ENCODE data around the gene ZNF770.

The ZNF770 gene

GRCh38 chr15:34993412-34993811, 5.3 kb upstream of the ZNF770 start:
- Histone ChIP-seq H3K4me1 (ENCODE audit: insufficient read depth, poor library complexity, severe bottlenecking) (peaks cover 31% of the 10 kb centered on the region), H3K4me3 (ENCODE audit: severe bottlenecking) (no peak overlapping the region), H3K27ac (ENCODE audit: poor library complexity, severe bottlenecking) (no peak overlapping the region), H3K27me3 (ENCODE audit: insufficient read depth, poor library complexity, severe bottlenecking) (no peaks in the 10 kb centered on the region), H3K9me3 (ENCODE audit: severe bottlenecking) (no peaks in the 10 kb centered on the region), H3K36me3 (ENCODE audit: low read depth) (no peaks in the 10 kb centered on the region)
- no peak for TF ChIP-seq CTCF (IDR thresholded peaks at IDR 0.05; ENCODE audit: poor library complexity, severe bottlenecking)
- no peak for DNase-seq (ENCODE audit: low spot score)
- no peak for ATAC-seq (ENCODE audit: low read depth)

- Histone ChIP-seq H3K9me3 (ENCODE audit: severe bottlenecking) (no peaks in the 10 kb centered on the region), H3K36me3 (ENCODE audit: low read depth) (peaks cover 45% of the 10 kb centered on the region), H3K27ac (ENCODE audit: poor library complexity, severe bottlenecking) (peak overlapping the region; percentile 66), H3K27me3 (ENCODE audit: insufficient read depth, poor library complexity, severe bottlenecking) (no peaks in the 10 kb centered on the region), H3K4me1 (ENCODE audit: insufficient read depth, poor library complexity, severe bottlenecking) (peaks cover 33% of the 10 kb centered on the region), H3K4me3 (ENCODE audit: severe bottlenecking) (peak overlapping the region; percentile 89)
- TF ChIP-seq CTCF (IDR thresholded peaks at IDR 0.05; ENCODE audit: poor library complexity, severe bottlenecking), result no peak
- no peak for ATAC-seq (ENCODE audit: low read depth)
- DNase-seq (ENCODE audit: low spot score), result no peak
Observed at GRCh38 chr15:34987609-34988026, 469 bp downstream of the ZNF770 start.

GRCh38 chr15:34986771-34987480, 1.2 kb downstream of the ZNF770 start:
- Histone ChIP-seq H3K27ac (ENCODE audit: poor library complexity, severe bottlenecking) (peak overlapping the region; percentile 66), H3K27me3 (ENCODE audit: insufficient read depth, poor library complexity, severe bottlenecking) (no peaks in the 10 kb centered on the region), H3K4me3 (ENCODE audit: severe bottlenecking) (peak overlapping the region; percentile 89), H3K36me3 (ENCODE audit: low read depth) (peaks cover 52% of the 10 kb centered on the region), H3K4me1 (ENCODE audit: insufficient read depth, poor library complexity, severe bottlenecking) (peaks cover 33% of the 10 kb centered on the region), H3K9me3 (ENCODE audit: severe bottlenecking) (no peaks in the 10 kb centered on the region)
- no peak for TF ChIP-seq CTCF (IDR thresholded peaks at IDR 0.05; ENCODE audit: poor library complexity, severe bottlenecking)
- DNase-seq (ENCODE audit: low spot score) (no peak), ATAC-seq (ENCODE audit: low read depth) (no peak)

GRCh38 chr15:34986326-34986725, 1.8 kb downstream of the ZNF770 start:
- peaks cover 58% of the 10 kb centered on the region for H3K36me3 ChIP-seq (ENCODE audit: low read depth)
- H3K4me1 ChIP-seq (ENCODE audit: insufficient read depth, poor library complexity, severe bottlenecking), result peaks cover 27% of the 10 kb centered on the region
- no peaks in the 10 kb centered on the region for H3K9me3 ChIP-seq (ENCODE audit: severe bottlenecking)
- H3K27me3 ChIP-seq (ENCODE audit: insufficient read depth, poor library complexity, severe bottlenecking), result no peaks in the 10 kb centered on the region
- no peak overlapping the region for H3K27ac ChIP-seq (ENCODE audit: poor library complexity, severe bottlenecking)
- TF ChIP-seq CTCF (IDR thresholded peaks at IDR 0.05; ENCODE audit: poor library complexity, severe bottlenecking), result no peak
- peak overlapping the region; percentile 89 for H3K4me3 ChIP-seq (ENCODE audit: severe bottlenecking)
- no peak for ATAC-seq (ENCODE audit: low read depth)
- no peak for DNase-seq (ENCODE audit: low spot score)
